Ectodermal cell (in vitro differentiated cells): Measurements from ENCODE around the gene BCAR3.

ENCODE experiments used
- H3K27ac ChIP-seq: 2 replicates; pipeline ENCODE4 v1.7.0; 2013; ENCODE audit warnings: mild to moderate bottlenecking, low read depth, low read length; ENCODE audit not compliant: insufficient read depth, poor library complexity, severe bottlenecking
- H3K27me3 ChIP-seq: 2 replicates; pipeline ENCODE4 v1.7.0; 2013; ENCODE audit warnings: mild to moderate bottlenecking, low read length; ENCODE audit not compliant: insufficient read depth, control insufficient read depth, poor library complexity, severe bottlenecking
- H3K36me3 ChIP-seq: one replicate; pipeline ENCODE4 v1.7.0; 2013; ENCODE audit warnings: low read length; ENCODE audit not compliant: control insufficient read depth, insufficient read depth
- H3K4me1 ChIP-seq: one replicate; pipeline ENCODE4 v1.7.0; 2013; ENCODE audit warnings: low read length; ENCODE audit not compliant: control insufficient read depth, insufficient read depth
- H3K4me3 ChIP-seq: 2 replicates; pipeline ENCODE4 v1.7.0; 2013; ENCODE audit warnings: low read depth, low read length, control low read depth; ENCODE audit not compliant: insufficient read depth
- H3K9me3 ChIP-seq: 2 replicates; pipeline ENCODE4 v1.7.0; 2013; ENCODE audit warnings: mild to moderate bottlenecking, low read length, moderate library complexity; ENCODE audit not compliant: control insufficient read depth
- WGBS, 2 experiments: methylation state at CpG; one replicate each; pipeline ENCODE4 v1.1.7; 2013; ENCODE audit warnings: missing lambda C conversion rate in 2 of 2; 5-methylcytosine and 5-hydroxymethylcytosine counted together

Gene BCAR3

DNA sequence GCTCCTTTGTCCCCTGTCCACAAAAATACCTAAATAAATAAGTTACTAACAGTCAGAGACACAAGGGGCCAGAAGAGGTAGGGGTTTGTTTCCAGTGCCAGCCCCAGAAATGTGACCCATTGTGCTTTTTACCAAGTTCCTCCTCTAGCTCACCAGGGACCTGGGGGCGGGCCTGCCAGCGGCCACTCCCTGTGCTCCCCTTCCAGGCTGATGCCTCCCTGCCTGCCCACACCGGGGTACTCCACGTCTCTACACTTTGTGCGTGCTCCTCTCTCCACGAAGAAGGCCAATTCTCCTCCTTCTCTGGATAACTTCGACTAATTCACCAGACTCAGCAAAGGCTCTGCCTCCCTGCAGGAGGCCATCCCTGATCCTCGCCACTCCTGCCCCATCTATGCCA lies 72.1 kb downstream of the BCAR3 start:
- 84 to 86% methylated on average over 8 of the region's 8 CpGs for WGBS, 2 experiments
- no peaks in the 10 kb centered on the region for H3K36me3 ChIP-seq
- no peak overlapping the region for H3K4me3 ChIP-seq
- H3K27ac ChIP-seq = no peak overlapping the region
- no peaks in the 10 kb centered on the region for H3K27me3 ChIP-seq
- H3K4me1 ChIP-seq = peaks cover 18% of the 10 kb centered on the region
- no peaks in the 10 kb centered on the region for H3K9me3 ChIP-seq

- no peak overlapping the region for H3K27ac ChIP-seq
- H3K27me3 ChIP-seq = no peaks in the 10 kb centered on the region
- H3K4me3 ChIP-seq = no peak overlapping the region
- peaks cover 7% of the 10 kb centered on the region for H3K4me1 ChIP-seq
- no peaks in the 10 kb centered on the region for H3K9me3 ChIP-seq
- no peaks in the 10 kb centered on the region for H3K36me3 ChIP-seq
- 91 to 92% methylated on average over 15 of the region's 15 CpGs for WGBS, 2 experiments
These were observed 73.2 kb downstream of the BCAR3 start for GRCh38 chr1:93608187-93609109.

DNA sequence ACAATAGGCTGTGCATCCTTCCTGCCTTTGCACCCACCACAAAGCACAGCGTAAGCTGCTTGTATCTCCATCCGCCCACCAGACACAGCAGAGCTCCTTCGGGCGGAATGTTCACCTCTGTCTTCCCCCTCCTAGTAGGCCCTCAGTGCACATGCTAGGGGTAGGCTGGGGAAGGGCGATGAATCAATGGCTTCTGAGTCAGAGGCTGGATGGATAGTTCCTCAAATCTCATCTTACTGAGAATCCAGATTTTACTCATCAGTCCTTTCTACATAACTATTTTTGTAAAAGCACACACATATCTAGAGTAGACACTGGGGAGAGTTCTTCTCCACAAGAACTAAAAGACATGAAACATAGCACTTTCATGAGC lies 73.8 kb downstream of the BCAR3 start:
- Histone ChIP-seq H3K4me3 (no peak overlapping the region), H3K9me3 (no peaks in the 10 kb centered on the region), H3K36me3 (no peaks in the 10 kb centered on the region), H3K27me3 (no peaks in the 10 kb centered on the region), H3K27ac (no peak overlapping the region), H3K4me1 (peaks cover 6% of the 10 kb centered on the region)
- 97% methylated on average over 5 of the region's 5 CpGs for WGBS, 2 experiments

DNA sequence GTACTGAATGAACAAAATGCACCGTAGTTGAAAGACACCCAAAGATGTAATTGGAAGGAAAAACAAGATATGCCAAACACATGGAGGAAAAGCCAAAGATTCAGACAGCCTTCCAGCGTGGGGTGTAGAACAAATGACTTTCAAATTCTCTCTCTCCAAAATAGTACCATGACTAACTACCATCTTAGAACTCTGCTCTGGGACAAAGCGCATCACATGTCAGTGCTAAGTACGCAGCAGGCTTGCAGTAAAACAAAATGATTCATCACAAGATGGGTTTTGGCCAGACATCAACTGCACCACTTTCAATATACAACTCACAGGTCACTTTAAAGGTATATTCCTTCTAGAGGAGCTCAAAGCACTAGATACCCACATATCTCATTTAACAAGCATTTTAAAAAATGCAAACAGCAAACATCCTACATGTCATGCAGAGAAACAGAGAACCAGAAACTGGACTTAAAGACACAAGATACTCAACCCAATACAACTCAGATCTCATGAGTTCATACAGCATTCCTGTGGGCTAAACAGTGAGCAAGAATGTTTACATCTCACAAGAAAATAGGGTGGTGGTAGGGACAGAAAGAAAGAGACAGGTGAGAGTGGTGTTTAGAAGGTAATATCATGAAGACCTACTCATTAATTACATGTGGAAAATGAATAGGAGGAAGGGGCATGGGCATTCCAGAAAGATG lies 75.7 kb downstream of the BCAR3 start:
- Histone ChIP-seq H3K4me1 (peaks cover 6% of the 10 kb centered on the region), H3K27ac (no peak overlapping the region), H3K4me3 (no peak overlapping the region), H3K36me3 (no peaks in the 10 kb centered on the region), H3K27me3 (no peaks in the 10 kb centered on the region), H3K9me3 (no peaks in the 10 kb centered on the region)
- 95 to 96% methylated on average over 4 of the region's 4 CpGs for WGBS, 2 experiments

DNA sequence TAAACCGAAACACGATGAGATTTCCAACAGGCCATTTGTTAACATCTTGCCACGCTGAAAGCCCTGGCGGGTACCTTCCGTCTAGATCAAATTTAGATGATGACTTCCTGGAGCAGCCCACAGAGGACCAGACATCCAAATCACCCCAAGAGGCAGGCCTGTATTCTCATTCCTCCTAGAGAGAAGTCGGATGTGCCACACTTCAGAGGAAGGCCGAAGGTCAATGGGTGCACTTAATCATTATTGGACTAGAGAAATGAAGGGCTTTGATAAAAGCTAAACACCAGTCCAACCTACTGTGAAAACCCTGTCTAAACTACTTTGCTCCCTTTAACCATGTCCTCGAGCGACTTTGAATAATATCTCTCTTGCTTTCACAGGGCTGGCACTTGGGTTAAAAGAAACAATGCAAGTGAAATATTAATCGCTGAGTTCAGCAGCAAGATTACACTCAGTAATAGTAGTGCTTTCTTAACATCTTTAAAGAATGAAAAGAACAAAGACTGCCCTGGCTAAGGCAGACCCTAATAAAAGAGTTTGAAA lies 76.5 kb downstream of the BCAR3 start:
- no peaks in the 10 kb centered on the region for H3K36me3 ChIP-seq
- no peak overlapping the region for H3K27ac ChIP-seq
- no peaks in the 10 kb centered on the region for H3K27me3 ChIP-seq
- H3K4me1 ChIP-seq = peaks cover 6% of the 10 kb centered on the region
- 94 to 95% methylated on average over 10 of the region's 10 CpGs for WGBS, 2 experiments
- H3K9me3 ChIP-seq = no peaks in the 10 kb centered on the region
- H3K4me3 ChIP-seq = no peak overlapping the region

GRCh38 chr1:93604411-93604810 lies 77.2 kb downstream of the BCAR3 start:
- WGBS, 2 experiments = 93 to 96% methylated on average over 1 of the region's 1 CpG
- Histone ChIP-seq H3K36me3 (no peaks in the 10 kb centered on the region), H3K27me3 (no peaks in the 10 kb centered on the region), H3K9me3 (no peaks in the 10 kb centered on the region), H3K4me1 (peaks cover 5% of the 10 kb centered on the region), H3K4me3 (no peak overlapping the region), H3K27ac (no peak overlapping the region)

- no peak overlapping the region for H3K27ac ChIP-seq
- no peaks in the 10 kb centered on the region for H3K36me3 ChIP-seq
- H3K9me3 ChIP-seq = no peaks in the 10 kb centered on the region
- WGBS, 2 experiments = 86 to 90% methylated on average over 4 of the region's 4 CpGs
- H3K4me3 ChIP-seq = no peak overlapping the region
- no peaks in the 10 kb centered on the region for H3K4me1 ChIP-seq
- H3K27me3 ChIP-seq = no peaks in the 10 kb centered on the region
These were observed 78.0 kb downstream of the BCAR3 start for GRCh38 chr1:93603601-93604000.

DNA sequence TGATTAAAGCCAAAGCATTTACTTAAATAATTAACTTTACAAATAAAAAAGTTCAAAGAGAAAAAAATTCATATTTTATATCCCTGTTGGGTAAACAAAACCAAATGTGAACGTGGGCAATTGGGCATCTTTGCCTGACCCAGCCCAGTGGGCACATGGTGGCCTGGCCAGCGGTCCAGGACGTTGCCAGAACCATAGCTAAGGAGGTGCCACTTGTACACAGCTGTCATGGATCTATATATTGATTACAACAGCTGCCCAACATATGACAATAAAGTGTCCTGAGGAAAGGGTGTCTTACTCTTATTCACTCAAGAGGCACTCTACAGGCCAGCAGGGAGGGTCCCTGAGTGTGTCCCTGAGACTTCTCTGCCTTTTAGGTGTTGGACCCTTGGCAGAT lies 78.5 kb downstream of the BCAR3 start:
- Histone ChIP-seq H3K27me3 (no peaks in the 10 kb centered on the region), H3K4me3 (no peak overlapping the region), H3K9me3 (no peaks in the 10 kb centered on the region), H3K36me3 (no peaks in the 10 kb centered on the region), H3K4me1 (no peaks in the 10 kb centered on the region), H3K27ac (no peak overlapping the region)
- WGBS, 2 experiments = 94 to 99% methylated on average over 3 of the region's 3 CpGs

DNA sequence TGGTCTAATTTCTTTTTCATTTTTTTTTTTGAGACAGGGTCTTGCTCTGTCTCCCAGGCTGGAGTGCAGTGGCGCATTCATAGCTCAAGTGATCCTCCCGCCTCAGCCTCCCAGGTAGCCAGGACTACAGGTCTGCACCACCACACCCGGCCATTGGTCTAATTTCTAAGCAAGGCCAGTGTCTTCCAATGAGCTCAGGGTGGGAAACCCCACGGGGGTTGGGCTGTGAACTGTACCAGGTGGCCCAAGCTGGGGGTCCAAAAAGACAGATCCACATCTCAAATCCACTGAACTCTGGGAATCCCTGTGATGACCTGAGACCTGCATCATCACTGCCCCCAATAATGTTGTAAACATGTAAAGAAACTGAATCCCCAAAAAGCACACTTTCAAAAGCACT lies 79.5 kb downstream of the BCAR3 start:
- 89 to 98% methylated on average over 4 of the region's 4 CpGs for WGBS, 2 experiments
- no peaks in the 10 kb centered on the region for H3K36me3 ChIP-seq
- H3K9me3 ChIP-seq = no peaks in the 10 kb centered on the region

GRCh38 chr1:93601686-93602085 lies 80.0 kb downstream of the BCAR3 start:
- Histone ChIP-seq H3K27me3 (no peaks in the 10 kb centered on the region), H3K9me3 (no peaks in the 10 kb centered on the region), H3K4me3 (no peak overlapping the region), H3K4me1 (no peaks in the 10 kb centered on the region), H3K27ac (no peak overlapping the region), H3K36me3 (no peaks in the 10 kb centered on the region)
- WGBS, 2 experiments = 89 to 94% methylated on average over 1 of the region's 1 CpG

More for the DNA sequence above, 79.5 kb downstream of the BCAR3 start:
- Histone ChIP-seq H3K4me3 (no peak overlapping the region), H3K27ac (no peak overlapping the region), H3K4me1 (no peaks in the 10 kb centered on the region), H3K27me3 (no peaks in the 10 kb centered on the region)
